H9 (cell line): ENCODE data around the gene SLTM. TPM values are rescaled to one million over a fixed set of nuclear protein-coding genes. Genes with fewer than 3 reads are reported as not detected.

Source experiments
- DNase-seq: peaks from one replicate; pipeline ENCODE4 v3.0.0-alpha.2; 2017
- H2AFZ ChIP-seq: one replicate; pipeline ENCODE4 v1.6.1; 2013; ENCODE audit warnings: mild to moderate bottlenecking, low read length, control low read depth, moderate library complexity
- H2AK5ac ChIP-seq: 2 replicates; pipeline ENCODE4 v1.6.1; 2013; ENCODE audit warnings: low read length, control low read depth, mixed read lengths; ENCODE audit not compliant: insufficient read length
- H2BK120ac ChIP-seq: one replicate; pipeline ENCODE4 v1.6.1; 2013; ENCODE audit warnings: low read depth, mild to moderate bottlenecking, low read length, control low read depth, inconsistent platforms; ENCODE audit not compliant: poor library complexity, severe bottlenecking
- H2BK12ac ChIP-seq: 2 replicates; pipeline ENCODE4 v1.6.1; 2013; ENCODE audit warnings: low read length, control low read depth, mixed read lengths, low read depth; ENCODE audit not compliant: insufficient read length
- H2BK15ac ChIP-seq: 2 replicates; pipeline ENCODE4 v1.6.1; 2013; ENCODE audit warnings: low read depth, low read length, control low read depth
- H2BK20ac ChIP-seq: one replicate; pipeline ENCODE4 v1.6.1; 2013; ENCODE audit warnings: low read depth, mild to moderate bottlenecking, low read length, control low read depth, inconsistent platforms; ENCODE audit not compliant: poor library complexity, severe bottlenecking
- H2BK5ac ChIP-seq: 2 replicates; pipeline ENCODE4 v1.6.1; 2013; ENCODE audit warnings: low read length, control low read depth, mixed read lengths; ENCODE audit not compliant: insufficient read length
- H3K14ac ChIP-seq: 2 replicates; pipeline ENCODE4 v1.6.1; 2013; ENCODE audit warnings: low read length, control low read depth; ENCODE audit not compliant: insufficient read depth
- H3K18ac ChIP-seq: 2 replicates; pipeline ENCODE4 v1.6.1; 2013; ENCODE audit warnings: low read depth, mild to moderate bottlenecking, mixed read lengths, low read length, control low read depth; ENCODE audit not compliant: insufficient read length
- H3K23ac ChIP-seq: 2 replicates; pipeline ENCODE4 v1.6.1; 2013; ENCODE audit warnings: low read length, control low read depth, mixed read lengths, low read depth; ENCODE audit not compliant: insufficient read length
- H3K23me2 ChIP-seq: 2 replicates; pipeline ENCODE4 v1.6.1; 2013; ENCODE audit warnings: low read depth, mild to moderate bottlenecking, mixed read lengths, low read length, control low read depth; ENCODE audit not compliant: insufficient read length, poor library complexity, severe bottlenecking
- H3K27ac ChIP-seq: 2 replicates; pipeline ENCODE4 v1.5.1; 2013; ENCODE audit warnings: low read length, control low read depth, mixed read lengths, low read depth; ENCODE audit not compliant: insufficient read length
- H3K27me3 ChIP-seq: 2 replicates; pipeline ENCODE4 v1.6.1; 2013; ENCODE audit warnings: low read length, control low read depth, inconsistent platforms; ENCODE audit not compliant: insufficient read depth
- H3K4ac ChIP-seq: 2 replicates; pipeline ENCODE4 v1.6.1; 2013; ENCODE audit warnings: low read depth, mild to moderate bottlenecking, control low read depth, inconsistent platforms, low read length, moderate library complexity
- H3K4me1 ChIP-seq: 2 replicates; pipeline ENCODE4 v1.6.1; 2013; ENCODE audit warnings: low read length, control low read depth, inconsistent platforms; ENCODE audit not compliant: insufficient read depth
- H3K4me2 ChIP-seq: 2 replicates; pipeline ENCODE4 v1.6.1; 2013; ENCODE audit warnings: low read length, control low read depth, mixed read lengths; ENCODE audit not compliant: insufficient read length, insufficient read depth
- H3K56ac ChIP-seq: 2 replicates; pipeline ENCODE4 v1.6.1; 2013; ENCODE audit warnings: low read depth, mild to moderate bottlenecking, mixed read lengths, low read length, control low read depth; ENCODE audit not compliant: insufficient read length
- H3K79me1 ChIP-seq: 2 replicates; pipeline ENCODE4 v1.6.1; 2013; ENCODE audit warnings: low read depth, mild to moderate bottlenecking, moderate library complexity, low read length, control low read depth, inconsistent platforms; ENCODE audit not compliant: insufficient read depth, poor library complexity, severe bottlenecking
- H3K79me2 ChIP-seq: 2 replicates; pipeline ENCODE4 v1.6.1; 2013; ENCODE audit warnings: low read length, control low read depth, inconsistent platforms; ENCODE audit not compliant: insufficient read depth
- H3K9ac ChIP-seq: 2 replicates; pipeline ENCODE4 v1.6.1; 2013; ENCODE audit warnings: low read length, control low read depth, mixed read lengths; ENCODE audit not compliant: insufficient read length; ENCODE audit errors: extremely low read depth
- H3K9me3 ChIP-seq: one replicate; pipeline ENCODE4 v1.6.1; 2013; ENCODE audit warnings: low read depth, low read length, inconsistent platforms; ENCODE audit not compliant: control insufficient read depth
- H3T11ph ChIP-seq: one replicate; pipeline ENCODE4 v1.6.1; 2013; ENCODE audit warnings: mild to moderate bottlenecking, low read length, control low read depth, inconsistent platforms
- H4K20me1 ChIP-seq: one replicate; pipeline ENCODE4 v1.6.1; 2013; ENCODE audit not compliant: control insufficient read depth, insufficient read length, insufficient read depth
- H4K5ac ChIP-seq: 2 replicates; pipeline ENCODE4 v1.6.1; 2013; ENCODE audit warnings: low read depth, mild to moderate bottlenecking, mixed read lengths, low read length, control low read depth; ENCODE audit not compliant: insufficient read length
- H4K8ac ChIP-seq: replicated peaks from 2 replicates; pipeline ENCODE4 v1.6.1; 2013; ENCODE audit warnings: low read length, control low read depth, mixed read lengths, low read depth; ENCODE audit not compliant: insufficient read length
- H4K91ac ChIP-seq: 2 replicates; pipeline ENCODE4 v1.6.1; 2013; ENCODE audit warnings: low read depth, mild to moderate bottlenecking, moderate library complexity, mixed read lengths, low read length, control low read depth; ENCODE audit not compliant: insufficient read length
- H3K27ac Mint-ChIP-seq, 3 experiments: 2 replicates in 2 of 3; 3 replicates in 1 of 3; pipeline ENCODE4 v1.8.0; 2020 to 2021; ENCODE audit warnings: mixed read lengths in 3 of 3, mild to moderate bottlenecking in 1 of 3, moderate library complexity in 1 of 3
- H3K27me3 Mint-ChIP-seq: 2 replicates; pipeline ENCODE4 v1.8.0; 2021; ENCODE audit warnings: low read depth, mild to moderate bottlenecking, moderate library complexity, mixed read lengths
- H3K36me3 Mint-ChIP-seq, 3 experiments: 2 replicates in 2 of 3; 3 replicates in 1 of 3; pipeline ENCODE4 v1.8.0; 2020 to 2021; ENCODE audit warnings: low read depth in 3 of 3, mixed read lengths in 3 of 3; ENCODE audit not compliant: insufficient read depth in 1 of 3
- H3K4me1 Mint-ChIP-seq, 2 experiments: 2 replicates each; pipeline ENCODE4 v1.8.0; 2020; ENCODE audit warnings: mixed read lengths in 2 of 2
- H3K4me3 Mint-ChIP-seq, 2 experiments: 2 replicates in 1 of 2; 3 replicates in 1 of 2; pipeline ENCODE4 v1.8.0; 2020 to 2021; ENCODE audit warnings: mild to moderate bottlenecking in 2 of 2, mixed read lengths in 2 of 2, moderate library complexity in 1 of 2
- H3K9me3 Mint-ChIP-seq, 2 experiments: 2 replicates in 1 of 2; 3 replicates in 1 of 2; pipeline ENCODE4 v1.8.0; 2020; ENCODE audit warnings: mild to moderate bottlenecking in 2 of 2, mixed read lengths in 2 of 2, moderate library complexity in 1 of 2
- WGBS: extraction: QIAGEN DNeasy Blood & Tissue Kit; methylation state at CpG from one replicate; pipeline ENCODE4 v1.1.7; 2013; ENCODE audit warnings: missing lambda C conversion rate, low lambda C conversion rate, mixed read lengths; ENCODE audit not compliant: insufficient read length; ENCODE audit errors: extremely low coverage; 5-methylcytosine and 5-hydroxymethylcytosine counted together
- total RNA-seq: library from RNA; stranded (reverse); gene quantifications from 2 replicates; pipeline ENCODE4 v1.2.1, GENCODE V29; 2021
- TF ChIP-seq, protein P1 (sequence below): fragments of 200-600 bp; sonication (generic); conservative IDR thresholded peaks from 3 replicates; pipeline ENCODE4 v1.8.0; 2021; ENCODE audit warnings: antibody characterized with exemption, mild to moderate bottlenecking

SLTM gene
- total RNA-seq, 1 experiment from 2014 or later: 132 TPM

DNA sequence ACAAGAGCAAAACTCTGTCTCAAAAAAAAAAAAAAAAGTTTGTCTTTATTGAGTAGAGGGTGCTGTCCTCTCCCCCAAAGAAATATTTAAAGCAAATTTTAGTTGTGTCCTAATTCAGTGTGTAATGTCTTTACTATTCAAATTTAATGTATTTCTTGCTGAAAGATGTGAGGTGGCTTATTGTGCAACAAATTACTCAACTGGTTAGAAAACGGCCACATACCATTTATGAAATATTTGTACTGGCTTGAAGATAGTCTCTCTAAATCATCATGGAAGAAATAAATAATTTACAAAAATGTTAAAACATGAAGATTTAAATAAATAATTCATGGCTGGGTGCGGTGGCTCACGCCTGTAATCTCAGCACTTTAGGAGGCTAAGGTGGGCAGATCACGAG, 63.0 kb downstream of the SLTM start:
- no peak overlapping the region for H3K56ac ChIP-seq
- H3K9ac ChIP-seq: no peak overlapping the region
- no peaks in the 10 kb centered on the region for H3K79me2 ChIP-seq
- H3T11ph ChIP-seq: no peak overlapping the region
- Mint-ChIP-seq H3K4me1 (peaks cover 0 to 2% of the 10 kb centered on the region in 2 experiments; a peak in 1 of 4 replicates), H3K36me3 (peaks cover 5 to 17% (median 5%) of the 10 kb centered on the region in 3 experiments; a peak in 6 of 7 replicates), H3K27me3 (no peaks in the 10 kb centered on the region), H3K27ac (no peak overlapping the region), H3K4me3 (no peak overlapping the region), H3K9me3 (peaks cover 0 to 3% of the 10 kb centered on the region in 2 experiments; a peak in 1 of 5 replicates)
- H2BK12ac ChIP-seq: no peak overlapping the region
- no peaks in the 10 kb centered on the region for H4K20me1 ChIP-seq
- no peak overlapping the region for H4K5ac ChIP-seq
- H2BK5ac ChIP-seq: no peak overlapping the region
- H3K14ac ChIP-seq: no peak overlapping the region
- H4K8ac ChIP-seq: no peak overlapping the region
- no peaks in the 10 kb centered on the region for H3K27me3 ChIP-seq
- no peaks in the 10 kb centered on the region for H3K79me1 ChIP-seq
- H3K4me2 ChIP-seq: no peak overlapping the region
- no peak overlapping the region for H2AK5ac ChIP-seq
- H2AFZ ChIP-seq: no peak overlapping the region
- no peaks in the 10 kb centered on the region for H3K9me3 ChIP-seq
- H3K4ac ChIP-seq: no peak overlapping the region
- H3K23me2 ChIP-seq: no peaks in the 10 kb centered on the region
- H3K23ac ChIP-seq: no peak overlapping the region
- H4K91ac ChIP-seq: no peak overlapping the region
- H3K27ac ChIP-seq: no peak overlapping the region
- no peak overlapping the region for H3K18ac ChIP-seq
- no peak overlapping the region for H2BK20ac ChIP-seq
- H3K4me1 ChIP-seq: no peaks in the 10 kb centered on the region
- WGBS: no CpG with 5 or more reads among the region's 4 CpGs
- DNase-seq: no peak
- no peak overlapping the region for H2BK120ac ChIP-seq
- TF ChIP-seq, protein P1, sequence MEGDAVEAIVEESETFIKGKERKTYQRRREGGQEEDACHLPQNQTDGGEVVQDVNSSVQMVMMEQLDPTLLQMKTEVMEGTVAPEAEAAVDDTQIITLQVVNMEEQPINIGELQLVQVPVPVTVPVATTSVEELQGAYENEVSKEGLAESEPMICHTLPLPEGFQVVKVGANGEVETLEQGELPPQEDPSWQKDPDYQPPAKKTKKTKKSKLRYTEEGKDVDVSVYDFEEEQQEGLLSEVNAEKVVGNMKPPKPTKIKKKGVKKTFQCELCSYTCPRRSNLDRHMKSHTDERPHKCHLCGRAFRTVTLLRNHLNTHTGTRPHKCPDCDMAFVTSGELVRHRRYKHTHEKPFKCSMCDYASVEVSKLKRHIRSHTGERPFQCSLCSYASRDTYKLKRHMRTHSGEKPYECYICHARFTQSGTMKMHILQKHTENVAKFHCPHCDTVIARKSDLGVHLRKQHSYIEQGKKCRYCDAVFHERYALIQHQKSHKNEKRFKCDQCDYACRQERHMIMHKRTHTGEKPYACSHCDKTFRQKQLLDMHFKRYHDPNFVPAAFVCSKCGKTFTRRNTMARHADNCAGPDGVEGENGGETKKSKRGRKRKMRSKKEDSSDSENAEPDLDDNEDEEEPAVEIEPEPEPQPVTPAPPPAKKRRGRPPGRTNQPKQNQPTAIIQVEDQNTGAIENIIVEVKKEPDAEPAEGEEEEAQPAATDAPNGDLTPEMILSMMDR: no peak
- H2BK15ac ChIP-seq: no peak overlapping the region
